HS-27A (cell line): ENCODE measurements around the gene NHLH1.

Source experiments
- DNase-seq: peaks from one replicate; pipeline ENCODE4 v3.0.0-alpha.2; 2012; ENCODE audit warnings: low read depth, missing footprints

NHLH1 gene

DNA sequence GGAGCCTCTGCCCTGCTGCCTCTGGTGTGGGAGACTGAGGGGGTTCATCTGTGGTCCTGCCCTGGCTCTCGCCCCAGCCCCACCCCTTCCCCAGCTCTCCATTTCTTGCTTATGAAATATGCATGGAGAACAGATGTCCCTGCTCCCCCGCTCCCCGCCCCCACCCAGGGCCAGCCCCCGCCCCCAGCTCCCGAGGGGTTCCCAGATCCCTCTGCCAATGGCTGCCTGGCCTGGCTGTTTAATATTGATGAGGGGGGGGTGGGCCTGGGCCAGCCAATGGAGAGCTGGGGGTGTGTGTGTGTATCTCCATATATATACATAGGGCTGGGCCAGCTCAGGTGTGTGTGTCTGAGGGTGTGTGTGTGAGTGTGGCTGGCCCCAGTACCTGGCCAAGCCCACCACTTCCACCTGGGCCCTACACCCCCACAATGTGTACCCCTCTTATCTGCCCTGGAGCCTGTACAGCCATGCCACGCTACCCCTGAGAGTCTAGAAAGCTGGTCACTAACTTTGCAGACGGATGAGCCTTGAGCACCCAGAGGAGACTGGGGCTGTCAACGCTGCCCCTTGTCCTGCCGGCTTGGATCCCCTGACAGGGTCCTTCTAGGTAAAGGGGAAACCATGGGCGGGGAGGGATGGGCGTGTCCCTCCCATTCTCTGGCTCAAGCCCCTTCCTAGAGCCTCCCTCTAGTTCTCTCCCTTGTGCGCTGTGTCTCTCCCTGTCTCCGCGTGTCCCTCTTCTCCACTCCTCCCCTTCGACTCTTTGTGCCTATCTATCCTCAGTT lies at the start of gene NHLH1:
NHLH1 (plus strand) TSS at position 341 of the 785 bp plus-strand sequence. CDS start 3,661 bp downstream, outside the sequence.
- DNase-seq: no peak

GRCh38 chr1:160322831-160323230 lies 44.0 kb upstream of the NHLH1 start:
- DNase-seq: no peak

- DNase-seq: no peak
Measured at GRCh38 chr1:160325252-160325651, 41.6 kb upstream of the NHLH1 start.

DNA sequence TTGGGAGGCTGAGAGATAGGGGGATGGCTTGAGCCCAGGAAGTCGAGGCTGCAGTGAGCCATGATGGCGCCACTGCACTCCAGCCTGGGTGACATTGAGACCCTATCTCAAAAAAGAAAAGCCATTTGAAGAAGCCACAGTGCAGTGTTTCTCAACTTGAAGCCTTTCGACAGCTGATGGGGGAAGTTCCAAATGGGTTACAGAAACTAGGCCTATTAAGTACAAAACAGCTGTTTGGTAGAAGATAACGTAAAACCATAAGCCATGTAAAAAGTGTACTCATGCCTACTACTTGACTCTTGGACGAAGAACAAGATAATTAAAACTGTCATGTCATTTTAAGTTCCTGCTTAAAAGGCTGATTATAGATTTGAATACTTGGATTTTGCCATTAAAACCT lies 40.5 kb upstream of the NHLH1 start:
- DNase-seq: no peak

DNA sequence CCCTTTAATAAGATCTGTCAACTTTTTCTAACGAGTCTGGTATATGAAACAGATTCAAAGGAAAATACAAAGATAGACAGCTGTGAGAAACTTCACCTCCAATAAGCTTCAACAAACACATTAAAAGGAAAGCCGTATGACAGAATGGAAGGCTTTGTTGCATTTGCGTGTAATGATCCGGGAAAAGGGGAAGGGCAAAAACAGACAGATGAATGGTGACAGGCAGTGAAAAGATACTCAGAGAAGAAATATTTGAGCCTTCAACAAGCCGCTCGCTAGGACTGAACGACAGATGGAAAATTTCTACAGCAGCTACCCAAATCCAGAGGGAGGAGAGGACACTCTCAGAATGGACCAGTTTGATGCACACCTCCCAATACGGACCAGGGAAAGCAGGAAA lies 38.7 kb upstream of the NHLH1 start:
- no peak for DNase-seq

DNA sequence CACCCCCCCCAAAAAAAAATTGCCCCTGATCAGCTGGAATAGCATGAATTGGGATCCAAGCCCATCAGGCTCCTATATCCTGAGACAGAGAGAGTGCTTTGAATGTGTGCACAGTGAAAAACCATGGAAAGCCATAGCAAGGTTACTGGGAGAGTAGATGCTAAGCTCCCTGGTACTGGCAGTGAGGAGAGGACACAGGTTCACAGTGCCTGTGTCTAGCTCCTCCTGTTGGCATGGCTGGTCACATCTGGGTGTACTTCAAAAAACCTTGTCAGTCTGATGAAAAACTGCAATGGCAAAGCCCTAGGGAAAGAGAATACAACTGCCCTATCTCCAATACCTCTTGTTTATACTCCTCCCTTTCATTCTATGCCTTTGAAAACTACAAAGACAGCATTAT lies 36.8 kb upstream of the NHLH1 start:
- no peak for DNase-seq

DNA sequence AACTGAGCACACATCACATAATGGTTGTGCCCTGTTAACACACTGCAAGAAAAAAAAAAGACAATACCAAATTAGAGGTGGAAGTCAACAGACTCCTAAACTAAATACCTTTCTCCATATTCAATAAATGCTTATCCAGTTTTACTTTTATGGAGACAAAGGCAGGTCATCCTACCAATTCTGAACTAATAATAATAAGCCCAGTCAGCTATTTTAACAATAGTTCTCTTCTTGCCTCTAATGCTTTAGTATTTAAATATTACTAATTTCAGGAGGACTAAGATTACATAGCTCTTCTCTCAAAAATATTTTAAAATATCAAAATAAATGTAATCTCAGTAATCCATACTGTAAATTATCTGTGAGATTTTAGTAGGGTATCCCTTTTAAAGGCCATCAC lies 34.4 kb upstream of the NHLH1 start:
- DNase-seq: no peak

GRCh38 chr1:160338580-160338979 lies 28.3 kb upstream of the NHLH1 start:
- no peak for DNase-seq

- DNase-seq: no peak
Measured at GRCh38 chr1:160340146-160340545, 26.7 kb upstream of the NHLH1 start.

GRCh38 chr1:160340866-160341265 lies 26.0 kb upstream of the NHLH1 start:
- no peak for DNase-seq

- peak; percentile 0 for DNase-seq
Measured at GRCh38 chr1:160342526-160342925, 24.3 kb upstream of the NHLH1 start.

DNA sequence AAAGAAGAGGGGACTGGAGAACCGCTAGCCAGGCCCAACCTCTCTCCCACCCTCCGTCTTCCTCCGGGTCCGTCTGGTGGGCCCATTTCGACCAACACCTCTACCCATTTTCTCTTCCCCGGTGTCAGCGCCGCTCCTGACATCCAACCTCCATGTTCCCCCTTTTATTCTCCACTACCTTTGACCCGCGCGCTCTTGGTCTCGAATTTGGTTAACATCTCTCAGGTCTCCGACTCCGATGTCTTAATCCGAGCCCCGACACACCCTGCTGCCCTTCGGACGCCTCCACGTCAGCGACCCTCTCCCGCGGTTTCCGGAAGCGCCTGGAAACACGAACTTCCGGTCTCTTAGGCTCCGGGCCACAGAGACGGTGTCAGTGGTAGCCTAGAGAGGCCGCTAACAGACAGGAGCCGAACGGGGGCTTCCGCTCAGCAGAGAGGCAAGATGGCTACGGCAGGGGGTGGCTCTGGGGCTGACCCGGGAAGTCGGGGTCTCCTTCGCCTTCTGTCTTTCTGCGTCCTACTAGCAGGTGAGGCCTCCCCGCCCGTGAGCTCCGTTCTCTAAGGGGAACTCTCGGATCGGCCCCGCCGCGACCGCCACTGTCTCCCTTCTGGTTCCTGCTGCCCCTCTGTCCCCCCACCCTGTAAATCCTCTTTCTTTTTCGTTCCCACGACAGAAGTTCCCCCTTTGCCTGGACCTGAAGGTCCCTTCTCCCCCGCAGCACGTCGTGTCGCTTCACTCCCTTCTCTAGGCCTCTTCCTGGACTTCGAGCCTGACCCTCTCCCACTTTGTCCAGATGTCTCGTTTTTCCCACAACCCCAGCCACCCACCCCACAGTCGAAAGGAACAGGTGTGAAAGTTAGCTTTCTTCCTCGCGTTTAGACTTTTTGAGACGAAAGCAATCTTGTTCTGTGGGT lies 23.7 kb upstream of the NHLH1 start, which contains the start of the genes COPA and NCSTN:
COPA (minus strand) TSS at position 298 of the 917 bp plus-strand sequence; CDS start at position 218, 80 bp downstream.
NCSTN (plus strand) TSS at position 431 of the 917 bp plus-strand sequence; CDS start at position 445, 14 bp downstream.
- peak; percentile 87 for DNase-seq

GRCh38 chr1:160344241-160344640 lies 22.6 kb upstream of the NHLH1 start:
- DNase-seq: no peak

- no peak for DNase-seq
Measured at GRCh38 chr1:160344936-160345335, 21.9 kb upstream of the NHLH1 start.

DNA sequence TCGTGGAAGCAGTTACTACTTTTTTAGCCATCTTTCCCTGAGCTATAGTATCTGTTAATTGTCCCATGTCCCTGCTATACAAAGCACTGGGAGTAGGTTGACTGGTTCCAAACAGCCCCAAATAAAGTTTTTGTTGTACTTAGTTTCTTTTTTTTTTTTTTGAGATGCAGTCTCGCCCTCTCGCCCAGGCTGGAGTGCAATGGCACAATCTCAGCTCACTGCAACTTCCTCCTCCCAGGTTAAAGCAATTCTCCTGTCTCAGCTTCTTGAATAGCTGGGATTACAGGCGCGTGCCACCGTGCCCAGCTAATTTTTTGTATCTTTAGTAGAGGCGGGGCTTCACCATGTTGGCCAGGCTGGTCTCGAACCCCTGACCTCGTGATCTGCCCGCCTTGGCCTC lies 20.4 kb upstream of the NHLH1 start:
- DNase-seq: no peak

DNA sequence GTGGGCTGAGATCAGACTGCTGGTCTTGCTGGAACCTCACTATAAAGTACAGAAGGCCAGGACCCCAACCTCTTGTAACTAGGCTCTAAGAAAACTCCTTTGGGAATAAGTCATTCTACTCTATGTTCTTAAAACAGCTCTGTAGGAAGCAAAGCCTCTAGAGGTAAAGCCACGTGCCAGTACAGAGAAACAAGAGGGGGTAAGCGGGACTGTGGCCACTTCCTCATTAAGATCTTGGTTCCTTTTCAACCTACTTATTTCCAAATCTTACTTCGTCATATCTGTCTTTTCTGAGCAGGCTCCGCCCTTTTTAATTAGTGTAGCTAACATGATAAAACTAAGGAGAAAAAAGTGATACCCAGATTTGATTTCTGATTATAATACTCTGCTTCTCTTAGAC lies 19.9 kb upstream of the NHLH1 start:
- no peak for DNase-seq

DNA sequence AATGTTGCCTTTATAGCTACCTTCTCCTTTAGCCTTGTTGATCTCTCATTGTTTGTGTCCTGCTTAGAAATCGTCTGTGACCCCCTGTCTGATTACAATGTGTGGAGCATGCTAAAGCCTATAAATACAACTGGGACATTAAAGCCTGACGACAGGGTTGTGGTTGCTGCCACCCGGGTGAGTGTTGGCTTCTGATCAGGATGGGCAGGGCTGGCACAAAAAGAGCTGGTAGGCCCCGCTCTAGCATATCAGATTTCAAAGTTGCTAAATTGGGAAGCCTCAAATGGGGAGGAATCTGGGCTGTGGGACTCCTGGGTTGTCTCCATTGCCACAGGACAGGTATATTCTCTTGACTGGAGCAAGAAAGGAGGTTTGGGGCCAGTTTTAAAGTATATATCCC lies 15.2 kb upstream of the NHLH1 start:
- no peak for DNase-seq

- no peak for DNase-seq
Measured at GRCh38 chr1:160352555-160352954, 14.3 kb upstream of the NHLH1 start.

DNA sequence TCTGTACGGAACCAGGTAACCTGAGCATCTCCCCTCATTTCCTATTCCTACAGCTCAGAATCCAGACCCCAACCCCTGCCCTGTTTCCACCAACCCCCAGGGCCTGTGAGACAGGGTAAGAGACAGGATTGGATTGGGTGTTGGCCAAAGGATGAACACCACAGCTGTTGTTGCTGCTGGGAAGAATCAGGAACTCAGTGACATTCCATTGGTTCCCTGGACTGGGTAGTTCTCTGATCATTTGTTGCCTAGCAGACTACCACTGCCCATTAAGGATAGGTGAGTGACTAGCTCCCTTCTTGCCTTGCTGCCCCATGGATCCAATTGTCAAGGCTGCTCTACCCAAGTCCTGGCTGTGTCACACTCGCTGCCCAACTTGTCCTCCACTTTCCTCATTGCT lies 13.6 kb upstream of the NHLH1 start:
- no peak for DNase-seq

- no peak for DNase-seq
Measured at GRCh38 chr1:160354388-160354985, 12.4 kb upstream of the NHLH1 start.

DNA sequence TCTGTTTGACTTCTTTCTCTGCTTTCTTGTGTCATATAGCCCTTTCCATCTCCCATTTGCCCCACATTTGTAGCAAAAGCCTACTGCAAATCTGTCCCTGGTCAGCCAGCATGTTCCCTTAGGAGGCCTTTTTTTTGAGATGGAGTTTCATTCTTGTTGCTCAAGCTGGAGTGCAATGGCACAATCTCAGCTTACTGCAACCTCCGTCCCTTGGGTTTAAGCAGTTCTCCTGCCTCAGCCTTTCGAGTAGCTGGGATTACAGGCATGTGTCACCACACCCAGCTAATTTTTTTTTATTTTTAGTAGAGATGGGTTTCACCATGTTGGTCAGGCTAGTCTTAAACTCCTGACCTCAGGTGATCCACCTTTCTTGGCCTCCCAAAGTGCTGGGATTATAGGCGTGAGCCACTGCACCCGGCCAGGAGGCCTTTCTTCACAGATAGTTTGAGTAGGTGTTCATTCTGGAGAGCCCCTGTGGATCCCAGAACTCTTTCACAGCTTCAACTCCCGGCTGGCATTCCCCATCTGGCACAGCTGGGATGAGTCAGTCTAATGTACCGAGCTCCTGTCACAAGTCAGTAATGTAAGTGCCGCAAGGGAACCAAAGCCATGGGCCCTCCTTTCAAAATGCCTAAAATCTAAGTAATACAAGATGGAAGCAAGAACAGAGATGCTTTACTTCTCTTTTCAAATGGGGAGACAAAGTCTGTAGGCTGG lies 9.4 kb upstream of the NHLH1 start:
- DNase-seq: no peak

GRCh38 chr1:160358073-160358472 lies 8.8 kb upstream of the NHLH1 start:
- DNase-seq: no peak
